NK-92 (cell line): ENCODE data around the gene PTK7.
"Not testable (repeated sequence)": the region's sequence is repeated elsewhere in the genome, so short reads cannot be mapped to it uniquely, and the experiment has no call there.

ENCODE experiments used
- DNase-seq: peaks from one replicate; lab custom pipeline; 2025; ENCODE audit not compliant: unreplicated experiment; lab: John Stamatoyannopoulos, UW

PTK7 gene

GRCh38 chr6:43117466-43117865, 41.4 kb downstream of the PTK7 start:
- not testable (repeated sequence) for DNase-seq

GRCh38 chr6:43119482-43119881, 43.4 kb downstream of the PTK7 start:
- DNase-seq, result no peak

GRCh38 chr6:43120101-43120763, 44.1 kb downstream of the PTK7 start:
- no peak for DNase-seq

GRCh38 chr6:43120944-43121913, 45.1 kb downstream of the PTK7 start:
- DNase-seq, result no peak

- no peak for DNase-seq
These were observed 46.0 kb downstream of the PTK7 start for GRCh38 chr6:43122146-43122545.

GRCh38 chr6:43123461-43124314, 47.6 kb downstream of the PTK7 start:
- DNase-seq, result no peak

- DNase-seq, result no peak
These were observed 48.4 kb downstream of the PTK7 start for GRCh38 chr6:43124481-43124880.

- DNase-seq, result no peak
These were observed 49.0 kb downstream of the PTK7 start for GRCh38 chr6:43125119-43125518.

- no peak for DNase-seq
These were observed 49.4 kb downstream of the PTK7 start for GRCh38 chr6:43125555-43125954.

- DNase-seq, result no peak
These were observed 51.1 kb downstream of the PTK7 start for GRCh38 chr6:43127180-43127579.

- no peak for DNase-seq
These were observed 51.8 kb downstream of the PTK7 start for GRCh38 chr6:43127877-43128276.

- DNase-seq, result no peak
These were observed 52.8 kb downstream of the PTK7 start for GRCh38 chr6:43128926-43129325.

- no peak for DNase-seq
These were observed 53.5 kb downstream of the PTK7 start for GRCh38 chr6:43129434-43130194.

GRCh38 chr6:43130429-43130828, 54.3 kb downstream of the PTK7 start:
- DNase-seq, result no peak

GRCh38 chr6:43131379-43131778, 55.3 kb downstream of the PTK7 start:
- DNase-seq, result not testable (repeated sequence)

GRCh38 chr6:43138267-43138666, 62.2 kb downstream of the PTK7 start:
- DNase-seq, result no peak

- DNase-seq, result not testable (repeated sequence)
These were observed 63.9 kb downstream of the PTK7 start for GRCh38 chr6:43139973-43140372.

- no peak for DNase-seq
These were observed 65.5 kb downstream of the PTK7 start for GRCh38 chr6:43141644-43142043.

- DNase-seq, result no peak
These were observed 66.0 kb downstream of the PTK7 start for GRCh38 chr6:43142101-43142500.
